ENCODE results near the gene SLC12A9. TPM values are rescaled to one million over a fixed set of nuclear protein-coding genes. Genes with fewer than 3 reads are reported as not detected.

Gene SLC12A9
- total RNA-seq, 1 donor from 2014 or later, result 30.5 TPM

DNA sequence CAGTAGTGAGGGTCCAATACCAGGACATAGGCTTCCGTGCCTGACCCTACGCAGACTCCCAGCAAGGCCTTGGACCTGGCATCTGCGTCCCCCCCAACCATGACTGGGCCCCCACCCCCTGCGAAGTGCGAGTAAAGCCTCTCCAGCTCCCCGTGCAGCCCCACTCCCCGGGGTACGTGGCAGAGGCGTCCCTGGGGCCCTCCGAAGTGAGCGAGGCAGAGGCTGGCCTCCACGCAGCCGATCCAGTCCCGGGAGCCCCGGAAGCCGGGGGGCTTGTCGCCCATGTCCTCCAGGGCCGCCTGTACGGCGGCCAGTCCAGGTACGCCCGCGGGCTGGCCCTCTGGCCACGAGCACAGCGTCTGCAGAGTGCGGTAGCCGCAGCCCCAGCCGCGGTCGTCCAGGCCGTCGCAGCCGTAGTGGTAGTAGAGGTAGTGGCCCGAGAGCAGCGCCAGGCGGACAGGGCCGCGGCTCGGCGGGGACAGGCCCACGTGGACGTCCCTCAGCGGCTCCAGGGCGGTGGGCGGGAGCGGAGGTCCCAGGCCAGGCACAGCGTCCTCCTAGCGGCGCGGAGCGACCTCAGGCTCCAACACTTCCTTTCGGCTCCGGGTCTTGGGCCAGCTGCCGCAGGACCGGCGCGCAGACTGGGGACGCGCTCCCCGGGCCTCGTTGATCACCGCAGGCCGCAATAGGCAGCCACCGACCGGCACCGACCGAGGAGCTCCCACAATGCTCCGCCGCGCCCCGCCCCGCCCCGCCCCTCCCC is 36.7 kb downstream of the SLC12A9 start, which contains the start of gene UFSP1:
Gene UFSP1 (minus strand): TSS at position 728 of the 763 bp plus-strand sequence. CDS start 444 bp downstream, at position 284.
- Histone ChIP-seq H3K79me2 (ENCODE audit: insufficient read depth, low read length) (peaks cover 43% of the 10 kb centered on the region), H3K9ac (ENCODE audit: low read length) (peak within 1 kb of the TSS; percentile 86), H2AFZ (ENCODE audit: low read depth, low read length) (peak within 1 kb of the TSS; percentile 60), H3K4me1 (ENCODE audit: insufficient read depth, low read length) (peaks cover 38% of the 10 kb centered on the region), H3K4me2 (ENCODE audit: low read length) (peak within 1 kb of the TSS; percentile 96), H4K20me1 (ENCODE audit: insufficient read depth, low read length) (peaks cover 46% of the 10 kb centered on the region), H3K4me3 (ENCODE audit: insufficient read depth, low read depth, low read length) (peak within 1 kb of the TSS; percentile 63), H3K9me3 (ENCODE audit: insufficient read depth, low read depth, low read length) (no peaks in the 10 kb centered on the region), H3K27ac (ENCODE audit: low read depth, low read length) (peak within 1 kb of the TSS; percentile 73), H3K36me3 (ENCODE audit: insufficient read depth, low read length) (peaks cover 25% of the 10 kb centered on the region), H3K27me3 (ENCODE audit: insufficient read depth, low read length) (no peaks in the 10 kb centered on the region)
- DNase-seq (ENCODE audit: low read depth) (no peak), FAIRE-seq (no peak)
- Mint-ChIP-seq H3K4me3 (ENCODE audit: unreplicated experiment) (peak within 1 kb of the TSS; percentile 89), H3K27ac (ENCODE audit: unreplicated experiment) (peak within 1 kb of the TSS; percentile 96), H3K27me3 (ENCODE audit: low read depth, unreplicated experiment) (peaks cover under 1% of the 10 kb centered on the region), H3K4me1 (ENCODE audit: low read depth, unreplicated experiment) (peaks cover 20% of the 10 kb centered on the region), H3K36me3 (ENCODE audit: low read depth, unreplicated experiment) (peaks cover 21% of the 10 kb centered on the region), H3K9me3 (ENCODE audit: unreplicated experiment) (no peaks in the 10 kb centered on the region)
- TF ChIP-seq, protein P1, sequence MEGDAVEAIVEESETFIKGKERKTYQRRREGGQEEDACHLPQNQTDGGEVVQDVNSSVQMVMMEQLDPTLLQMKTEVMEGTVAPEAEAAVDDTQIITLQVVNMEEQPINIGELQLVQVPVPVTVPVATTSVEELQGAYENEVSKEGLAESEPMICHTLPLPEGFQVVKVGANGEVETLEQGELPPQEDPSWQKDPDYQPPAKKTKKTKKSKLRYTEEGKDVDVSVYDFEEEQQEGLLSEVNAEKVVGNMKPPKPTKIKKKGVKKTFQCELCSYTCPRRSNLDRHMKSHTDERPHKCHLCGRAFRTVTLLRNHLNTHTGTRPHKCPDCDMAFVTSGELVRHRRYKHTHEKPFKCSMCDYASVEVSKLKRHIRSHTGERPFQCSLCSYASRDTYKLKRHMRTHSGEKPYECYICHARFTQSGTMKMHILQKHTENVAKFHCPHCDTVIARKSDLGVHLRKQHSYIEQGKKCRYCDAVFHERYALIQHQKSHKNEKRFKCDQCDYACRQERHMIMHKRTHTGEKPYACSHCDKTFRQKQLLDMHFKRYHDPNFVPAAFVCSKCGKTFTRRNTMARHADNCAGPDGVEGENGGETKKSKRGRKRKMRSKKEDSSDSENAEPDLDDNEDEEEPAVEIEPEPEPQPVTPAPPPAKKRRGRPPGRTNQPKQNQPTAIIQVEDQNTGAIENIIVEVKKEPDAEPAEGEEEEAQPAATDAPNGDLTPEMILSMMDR (IDR thresholded peaks at IDR 0.05; ENCODE audit: insufficient read depth, low read depth, low read length), result no peak
- no peak for TF ChIP-seq EZH2 (IDR thresholded peaks at IDR 0.05; ENCODE audit: insufficient read depth, low read length)

DNA sequence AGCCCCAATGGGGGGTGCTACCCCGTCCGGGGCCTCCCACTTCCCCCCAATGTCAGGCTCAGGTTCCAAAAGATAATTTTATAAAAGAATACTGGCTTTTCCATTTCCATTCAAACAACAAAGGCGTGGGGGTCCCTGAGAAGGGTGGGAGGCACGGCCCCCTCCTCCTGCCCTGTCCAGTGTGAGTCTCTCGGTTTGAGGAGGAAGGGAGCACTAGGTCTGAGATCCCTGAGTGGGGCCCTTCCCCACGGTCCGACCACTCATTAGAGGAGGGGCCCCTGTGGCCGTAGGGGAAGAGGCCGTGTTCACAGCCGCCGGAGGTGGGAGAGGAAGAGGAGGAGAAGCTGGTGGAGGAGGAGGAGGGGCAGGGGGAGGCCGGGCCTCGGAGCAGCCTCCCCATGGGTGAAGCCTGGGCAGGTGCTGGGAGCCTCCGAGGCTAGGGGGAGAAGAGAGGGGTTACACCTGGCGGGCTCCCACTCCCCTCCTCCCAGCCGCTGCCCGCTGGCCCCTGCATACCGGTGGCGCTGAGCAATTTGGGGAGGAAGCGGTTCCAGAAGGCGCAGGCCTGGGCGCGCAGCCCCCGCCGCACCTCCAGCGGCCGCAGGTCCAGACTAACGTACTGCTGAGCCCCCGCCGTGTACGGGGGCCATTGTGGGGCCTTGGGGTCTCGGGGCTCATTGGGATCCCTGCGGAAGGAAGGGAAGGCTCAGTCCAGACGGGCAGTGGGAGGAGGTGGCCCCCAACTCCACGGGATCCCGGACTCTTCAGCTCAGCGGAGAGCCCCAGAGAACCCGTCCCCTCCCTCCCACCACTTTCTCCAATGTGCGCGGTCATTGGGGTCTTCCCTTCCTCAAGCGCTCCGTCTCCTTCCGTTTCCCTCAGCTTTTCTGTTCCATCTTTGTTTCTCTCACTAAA is 38.4 kb downstream of the SLC12A9 start:
- Histone ChIP-seq H3K36me3 (ENCODE audit: insufficient read depth, low read length) (peaks cover 18% of the 10 kb centered on the region), H3K4me3 (ENCODE audit: insufficient read depth, low read depth, low read length) (peak overlapping the region; percentile 45), H2AFZ (ENCODE audit: low read depth, low read length) (peak overlapping the region; percentile 49), H3K4me1 (ENCODE audit: insufficient read depth, low read length) (peaks cover 40% of the 10 kb centered on the region), H3K27ac (ENCODE audit: low read depth, low read length) (peak overlapping the region; percentile 68), H3K4me2 (ENCODE audit: low read length) (peak overlapping the region; percentile 96), H3K9me3 (ENCODE audit: insufficient read depth, low read depth, low read length) (no peaks in the 10 kb centered on the region), H3K79me2 (ENCODE audit: insufficient read depth, low read length) (peaks cover 36% of the 10 kb centered on the region), H3K9ac (ENCODE audit: low read length) (peak overlapping the region; percentile 74), H4K20me1 (ENCODE audit: insufficient read depth, low read length) (peaks cover 28% of the 10 kb centered on the region), H3K27me3 (ENCODE audit: insufficient read depth, low read length) (peaks cover under 1% of the 10 kb centered on the region)
- DNase-seq (ENCODE audit: low read depth) (no peak), FAIRE-seq (no peak)
- peaks cover 2% of the 10 kb centered on the region for H3K27me3 Mint-ChIP-seq (ENCODE audit: low read depth, unreplicated experiment)
- H3K36me3 Mint-ChIP-seq (ENCODE audit: low read depth, unreplicated experiment), result peaks cover 15% of the 10 kb centered on the region
- H3K9me3 Mint-ChIP-seq (ENCODE audit: unreplicated experiment), result no peaks in the 10 kb centered on the region
- TF ChIP-seq, protein P1 (IDR thresholded peaks at IDR 0.05; ENCODE audit: insufficient read depth, low read depth, low read length), result no peak
- no peak for TF ChIP-seq EZH2 (IDR thresholded peaks at IDR 0.05; ENCODE audit: insufficient read depth, low read length)
- H3K27ac Mint-ChIP-seq (ENCODE audit: unreplicated experiment), result peak overlapping the region; percentile 96
- H3K4me1 Mint-ChIP-seq (ENCODE audit: low read depth, unreplicated experiment), result peaks cover 21% of the 10 kb centered on the region
- peak overlapping the region; percentile 89 for H3K4me3 Mint-ChIP-seq (ENCODE audit: unreplicated experiment)

Measured in astrocyte (in vitro differentiated cells and primary cell).